ENCODE results near the gene CEP89.

- TF ChIP-seq CTCF (IDR thresholded peaks at IDR 0.05; ENCODE audit: low read depth, low read length, poor library complexity, severe bottlenecking) (no peak), EZH2phosphoT487 (IDR thresholded peaks at IDR 0.05; ENCODE audit: borderline replicate concordance, low read length) (no peak)
Measured at GRCh38 chr19:32866061-32866460, 105.7 kb downstream of the CEP89 start.

Data from DOHH2 (cell line).